ENCODE data around the gene INTS14. TPM values are rescaled to one million over a fixed set of nuclear protein-coding genes. Genes with fewer than 3 reads are reported as not detected.

The INTS14 gene
- total and polyA plus RNA-seq, 9 of the 15 experiments (the other 6 are each of a cell fraction or from before 2014, with no cell fraction given) = 30.5 to 92.4 (median 46.5) TPM

DNA sequence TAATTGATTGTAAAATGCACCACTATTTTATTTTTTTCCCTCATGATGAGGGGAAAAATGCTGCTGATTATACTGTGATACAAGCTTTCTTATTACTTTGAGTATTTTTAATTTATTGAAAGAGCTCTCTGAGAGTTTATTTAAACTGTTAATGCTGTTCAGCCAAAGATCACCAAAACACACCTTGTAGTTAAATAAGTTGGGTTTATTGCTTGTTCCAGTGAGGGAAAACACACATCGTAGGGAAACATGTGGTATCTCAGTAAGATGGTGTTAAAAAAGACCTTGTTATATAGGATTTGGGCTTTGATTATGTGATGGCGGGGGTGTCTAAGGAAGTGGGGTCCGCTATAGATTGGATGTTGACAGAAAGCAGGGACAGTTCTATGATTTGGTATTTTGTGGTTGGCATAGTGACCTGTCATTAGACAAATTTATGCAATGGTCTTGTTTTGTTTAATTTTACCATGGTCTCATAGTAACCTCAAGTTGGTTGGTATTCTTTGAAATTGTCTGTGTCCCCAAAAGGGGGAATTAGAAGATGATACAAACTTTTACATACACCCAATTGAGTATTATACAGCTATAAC is 69.6 kb downstream of the INTS14 start:
- no peak for FAIRE-seq
- no peak overlapping the region for H3K9ac ChIP-seq (ENCODE audit: insufficient read depth in 1 of 2, low read depth in 2 of 2, low read length in 2 of 2)
- no peak overlapping the region for H2AFZ ChIP-seq (ENCODE audit: low read depth, low read length)
- CTCF ChIA-PET (ENCODE audit: low intra/inter-chr PET ratio) = no interaction called here
- POLR2A ChIA-PET = interaction anchor here (1.0 to 1.1 kb wide), 2 partner anchors 14 to 32 kb away, joined by 3 read pairs; no protein-coding TSS in a partner anchor
- H3K9me1 ChIP-seq (ENCODE audit: control insufficient read depth, insufficient read depth, low read length) = no peaks in the 10 kb centered on the region
- no peaks in the 10 kb centered on the region for H3K4me1 ChIP-seq (replicated peaks in 1 of 2; ENCODE audit: control insufficient read depth in 2 of 2, insufficient read depth in 2 of 2, low read length in 2 of 2)
- no peak overlapping the region for H3K27ac ChIP-seq (ENCODE audit: extremely low read depth, low read depth, low read length)
- H3K4me2 ChIP-seq (ENCODE audit: insufficient read depth, low read length) = no peak overlapping the region
- WGBS (ENCODE audit: insufficient coverage, low coverage, missing lambda C conversion rate) = 98% methylated on average over 3 of the region's 3 CpGs
- H3K9me3 ChIP-seq (replicated peaks; ENCODE audit: control insufficient read depth, insufficient read depth, low read depth, low read length) = no peaks in the 10 kb centered on the region
- no peak overlapping the region for H3K4me3 ChIP-seq
- H4K20me1 ChIP-seq (replicated peaks; ENCODE audit: control insufficient read depth, insufficient read depth, low read length) = peaks cover 4% of the 10 kb centered on the region; the same call in 1 of the 2 replicates
- peaks cover 85% of the 10 kb centered on the region for H3K79me2 ChIP-seq (ENCODE audit: control insufficient read depth, insufficient read depth, low read length)
- in situ Hi-C loops (cut with MboI) (no loop called here), intact Hi-C loops (cut with micrococcal nuclease) (no loop called here)
- ATAC-seq = no peak
- H3K36me3 ChIP-seq (ENCODE audit: control insufficient read depth, insufficient read depth, low read length) = peaks cover 23% of the 10 kb centered on the region; the same call in 1 of the 3 replicates
- BruUV-seq (replicated peaks) = no TSS peak
- no peaks in the 10 kb centered on the region for H3K27me3 ChIP-seq (ENCODE audit: control insufficient read depth in 2 of 2, insufficient read depth in 2 of 2, low read length in 2 of 2)
- no peak for DNase-seq (ENCODE audit: extremely low read depth in 1 of 4, low spot score in 3 of 4)
- TF ChIP-seq RCOR1 (IDR thresholded peaks at IDR 0.05; ENCODE audit: borderline replicate concordance in 1 of 2, low read depth in 2 of 2, low read length in 2 of 2) = no peak
- no peak for TF ChIP-seq ZNF24 (IDR thresholded peaks at IDR 0.05)
- no peak for TF ChIP-seq HMG20A (CRISPR knock-in tag; conservative IDR thresholded peaks at IDR 0.05)
- TF ChIP-seq BRCA1 (IDR thresholded peaks at IDR 0.05) = no peak
- no peak for TF ChIP-seq BRCA1 (CRISPR knock-in tag; IDR thresholded peaks at IDR 0.05)
- no peak for TF ChIP-seq ZNF140 (CRISPR knock-in tag; IDR thresholded peaks at IDR 0.05)
- no peak for TF ChIP-seq BDP1 (IDR thresholded peaks at IDR 0.05; ENCODE audit: insufficient read depth, insufficient read length)
- TF ChIP-seq PHB2 (IDR thresholded peaks at IDR 0.05; ENCODE audit: low read depth) = no peak
- TF ChIP-seq ARID2 (IDR thresholded peaks at IDR 0.05) = no peak
- TF ChIP-seq NR2C1 (IDR thresholded peaks at IDR 0.05) = no peak
- TF ChIP-seq NR2C1 (tag; IDR thresholded peaks at IDR 0.05) = no peak
- TF ChIP-seq ZNF75A (CRISPR knock-in tag; IDR thresholded peaks at IDR 0.05) = no peak
- no peak for TF ChIP-seq IFI16 (CRISPR knock-in tag; IDR thresholded peaks at IDR 0.05)
- TF ChIP-seq ZNF134 (CRISPR knock-in tag; conservative IDR thresholded peaks at IDR 0.05) = no peak
- TF ChIP-seq NFIC (IDR thresholded peaks at IDR 0.05) = no peak
- TF ChIP-seq HOXB6 (CRISPR knock-in tag; IDR thresholded peaks at IDR 0.05; ENCODE audit: borderline replicate concordance) = no peak
- TF ChIP-seq PCBP1 (IDR thresholded peaks at IDR 0.05; ENCODE audit: low read depth, low read length, poor library complexity, severe bottlenecking) = no peak
- TF ChIP-seq, protein P1, sequence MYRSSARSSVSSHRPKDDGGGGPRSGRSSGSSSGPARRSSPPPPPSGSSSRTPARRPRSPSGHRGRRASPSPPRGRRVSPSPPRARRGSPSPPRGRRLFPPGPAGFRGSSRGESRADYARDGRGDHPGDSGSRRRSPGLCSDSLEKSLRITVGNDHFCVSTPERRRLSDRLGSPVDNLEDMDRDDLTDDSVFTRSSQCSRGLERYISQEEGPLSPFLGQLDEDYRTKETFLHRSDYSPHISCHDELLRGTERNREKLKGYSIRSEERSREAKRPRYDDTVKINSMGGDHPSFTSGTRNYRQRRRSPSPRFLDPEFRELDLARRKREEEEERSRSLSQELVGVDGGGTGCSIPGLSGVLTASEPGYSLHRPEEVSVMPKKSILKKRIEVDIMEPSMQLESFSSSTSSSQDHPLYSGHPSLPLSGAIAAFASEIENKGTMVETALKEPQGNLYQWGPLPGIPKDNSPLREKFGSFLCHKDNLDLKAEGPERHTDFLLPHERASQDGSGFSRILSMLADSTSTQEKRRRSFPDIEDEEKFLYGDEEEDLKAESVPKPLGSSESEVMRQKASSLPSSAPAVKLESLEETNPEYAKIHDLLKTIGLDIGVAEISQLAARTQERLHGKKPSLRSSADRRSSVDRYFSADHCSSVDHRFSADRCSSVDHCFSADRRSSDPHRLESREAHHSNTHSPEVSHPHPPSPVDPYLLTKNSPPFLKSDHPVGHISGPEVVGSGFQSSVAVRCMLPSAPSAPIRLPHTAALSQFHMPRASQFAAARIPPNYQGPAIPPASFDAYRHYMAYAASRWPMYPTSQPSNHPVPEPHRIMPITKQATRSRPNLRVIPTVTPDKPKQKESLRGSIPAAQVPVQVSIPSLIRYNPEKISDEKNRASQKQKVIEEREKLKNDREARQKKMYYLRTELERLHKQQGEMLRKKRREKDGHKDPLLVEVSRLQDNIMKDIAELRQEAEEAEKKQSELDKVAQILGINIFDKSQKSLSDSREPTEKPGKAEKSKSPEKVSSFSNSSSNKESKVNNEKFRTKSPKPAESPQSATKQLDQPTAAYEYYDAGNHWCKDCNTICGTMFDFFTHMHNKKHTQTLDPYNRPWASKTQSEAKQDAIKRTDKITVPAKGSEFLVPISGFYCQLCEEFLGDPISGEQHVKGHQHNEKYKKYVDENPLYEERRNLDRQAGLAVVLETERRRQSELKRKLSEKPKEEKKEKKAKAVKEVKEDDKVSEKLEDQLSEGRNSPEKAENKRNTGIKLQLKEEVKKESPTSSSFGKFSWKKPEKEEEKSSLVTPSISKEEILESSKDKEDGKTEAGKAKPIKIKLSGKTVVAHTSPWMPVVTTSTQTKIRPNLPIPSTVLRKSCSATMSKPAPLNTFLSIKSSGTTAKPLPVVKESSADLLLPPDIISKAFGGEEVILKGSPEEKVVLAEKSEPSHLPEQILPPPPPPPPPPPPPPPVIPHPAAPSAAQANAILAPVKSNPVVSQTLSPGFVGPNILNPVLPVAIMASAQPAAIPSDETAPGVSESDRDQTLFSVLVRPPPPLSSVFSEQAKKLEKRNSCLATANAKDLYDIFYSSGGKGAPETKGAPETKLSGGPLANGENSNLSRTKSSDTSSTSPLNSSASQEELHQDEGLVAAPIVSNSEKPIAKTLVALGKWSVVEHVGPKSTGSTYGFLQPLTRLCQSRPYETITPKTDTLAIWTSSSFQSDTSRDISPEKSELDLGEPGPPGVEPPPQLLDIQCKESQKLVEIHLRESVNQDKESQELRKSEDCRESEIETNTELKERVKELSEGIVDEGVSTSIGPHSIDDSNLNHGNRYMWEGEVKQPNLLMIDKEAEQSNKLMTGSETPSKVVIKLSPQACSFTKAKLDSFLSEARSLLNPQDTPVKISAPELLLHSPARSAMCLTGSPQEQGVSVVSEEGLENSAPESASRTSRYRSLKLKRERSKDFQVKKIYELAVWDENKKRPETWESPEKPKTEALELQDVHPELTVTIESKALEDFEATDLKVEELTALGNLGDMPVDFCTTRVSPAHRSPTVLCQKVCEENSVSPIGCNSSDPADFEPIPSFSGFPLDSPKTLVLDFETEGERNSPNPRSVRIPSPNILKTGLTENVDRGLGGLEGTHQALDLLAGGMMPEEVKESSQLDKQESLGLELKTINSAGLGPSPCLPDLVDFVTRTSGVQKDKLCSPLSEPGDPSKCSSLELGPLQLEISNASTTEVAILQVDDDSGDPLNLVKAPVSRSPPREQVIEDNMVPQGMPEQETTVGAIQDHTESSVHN (IDR thresholded peaks at IDR 0.05; ENCODE audit: borderline replicate concordance in 1 of 2, low read depth in 1 of 2) = no peak
